GM19193 (cell line): Measurements from ENCODE around the gene ARHGAP8.

Source experiments
- POLR2A ChIP-seq: IDR thresholded peaks from 4 replicates; pipeline ENCODE4 v1.6.1; 2011; ENCODE audit not compliant: insufficient read depth, insufficient read length; ENCODE audit errors: extremely low read depth

The ARHGAP8 gene

GRCh38 chr22:44764974-44765373 is 12.6 kb downstream of the ARHGAP8 start:
- TF ChIP-seq POLR2A, result no peak

GRCh38 chr22:44765571-44766285 is 13.4 kb downstream of the ARHGAP8 start:
- TF ChIP-seq POLR2A, result no peak

- no peak for TF ChIP-seq POLR2A
Measured at GRCh38 chr22:44773082-44773481, 20.7 kb downstream of the ARHGAP8 start.

GRCh38 chr22:44775862-44776261 is 23.5 kb downstream of the ARHGAP8 start:
- no peak for TF ChIP-seq POLR2A

- TF ChIP-seq POLR2A, result no peak
Measured at GRCh38 chr22:44776605-44777363, 24.4 kb downstream of the ARHGAP8 start.

- TF ChIP-seq POLR2A, result no peak
Measured at GRCh38 chr22:44777364-44777755, 25.0 kb downstream of the ARHGAP8 start.

- no peak for TF ChIP-seq POLR2A
Measured at GRCh38 chr22:44780876-44781449, 28.6 kb downstream of the ARHGAP8 start.

- TF ChIP-seq POLR2A, result no peak
Measured at GRCh38 chr22:44782363-44782963, 30.1 kb downstream of the ARHGAP8 start.

- TF ChIP-seq POLR2A, result no peak
Measured at GRCh38 chr22:44783091-44783490, 30.7 kb downstream of the ARHGAP8 start.

GRCh38 chr22:44783581-44783980 is 31.2 kb downstream of the ARHGAP8 start:
- no peak for TF ChIP-seq POLR2A

GRCh38 chr22:44786136-44786535 is 33.8 kb downstream of the ARHGAP8 start:
- TF ChIP-seq POLR2A, result no peak

GRCh38 chr22:44786610-44787009 is 34.2 kb downstream of the ARHGAP8 start:
- TF ChIP-seq POLR2A, result no peak

GRCh38 chr22:44787832-44788231 is 35.5 kb downstream of the ARHGAP8 start:
- TF ChIP-seq POLR2A, result no peak

GRCh38 chr22:44793106-44793505 is 40.7 kb downstream of the ARHGAP8 start:
- no peak for TF ChIP-seq POLR2A

GRCh38 chr22:44793506-44794172 is 41.3 kb downstream of the ARHGAP8 start:
- TF ChIP-seq POLR2A, result no peak
